ENCODE measurements around the gene SERPINA1.

DNA sequence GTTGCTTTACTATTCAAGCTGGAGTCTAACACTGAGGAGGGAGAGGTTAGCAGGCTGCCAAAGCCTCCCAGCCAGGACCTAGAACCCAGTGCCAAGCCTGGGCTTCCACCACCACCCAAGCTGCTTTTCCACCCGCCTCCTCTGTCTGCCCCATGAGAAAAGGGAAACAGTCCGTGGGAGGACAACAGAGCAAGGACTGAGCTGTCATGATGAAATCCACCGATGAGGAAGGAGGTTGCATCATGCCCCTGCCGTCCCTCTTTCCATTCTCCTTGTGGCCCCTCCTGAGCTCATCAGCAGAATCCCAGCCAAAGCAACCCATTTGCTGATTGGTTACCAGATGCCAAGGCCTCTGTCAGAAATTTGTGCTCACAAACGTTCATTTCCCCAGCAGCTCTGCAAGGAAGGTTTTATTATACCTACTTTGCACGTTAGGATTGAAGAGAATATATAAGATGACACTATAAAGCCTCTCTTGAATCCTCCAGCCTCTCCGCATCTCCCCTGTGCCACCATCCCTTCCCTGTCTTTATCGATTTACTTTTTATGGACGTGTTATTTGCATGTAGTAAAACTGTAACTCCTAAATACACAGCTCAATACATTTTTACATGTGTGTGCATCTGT is 6.3 kb upstream of the SERPINA1 start:
- TF ChIP-seq, protein P1, sequence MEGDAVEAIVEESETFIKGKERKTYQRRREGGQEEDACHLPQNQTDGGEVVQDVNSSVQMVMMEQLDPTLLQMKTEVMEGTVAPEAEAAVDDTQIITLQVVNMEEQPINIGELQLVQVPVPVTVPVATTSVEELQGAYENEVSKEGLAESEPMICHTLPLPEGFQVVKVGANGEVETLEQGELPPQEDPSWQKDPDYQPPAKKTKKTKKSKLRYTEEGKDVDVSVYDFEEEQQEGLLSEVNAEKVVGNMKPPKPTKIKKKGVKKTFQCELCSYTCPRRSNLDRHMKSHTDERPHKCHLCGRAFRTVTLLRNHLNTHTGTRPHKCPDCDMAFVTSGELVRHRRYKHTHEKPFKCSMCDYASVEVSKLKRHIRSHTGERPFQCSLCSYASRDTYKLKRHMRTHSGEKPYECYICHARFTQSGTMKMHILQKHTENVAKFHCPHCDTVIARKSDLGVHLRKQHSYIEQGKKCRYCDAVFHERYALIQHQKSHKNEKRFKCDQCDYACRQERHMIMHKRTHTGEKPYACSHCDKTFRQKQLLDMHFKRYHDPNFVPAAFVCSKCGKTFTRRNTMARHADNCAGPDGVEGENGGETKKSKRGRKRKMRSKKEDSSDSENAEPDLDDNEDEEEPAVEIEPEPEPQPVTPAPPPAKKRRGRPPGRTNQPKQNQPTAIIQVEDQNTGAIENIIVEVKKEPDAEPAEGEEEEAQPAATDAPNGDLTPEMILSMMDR (IDR thresholded peaks at IDR 0.05), result no peak
- TF ChIP-seq CREB1 (CRISPR knock-in tag; IDR thresholded peaks at IDR 0.05), result no peak
